PFSK-1 (cell line): Measurements from ENCODE around the gene PAQR5.

Experiments used
- POLR2AphosphoS5 ChIP-seq: IDR thresholded peaks from 2 replicates; pipeline ENCODE4 v1.6.1; 2012; ENCODE audit warnings: low read depth, mild to moderate bottlenecking, control low read depth, low read length, moderate library complexity
- TAF1 ChIP-seq: IDR thresholded peaks from 2 replicates; pipeline ENCODE4 v1.6.1; 2012; ENCODE audit warnings: low read length, control low read depth, borderline replicate concordance; ENCODE audit not compliant: insufficient read depth
- TF ChIP-seq, protein P1 (sequence below), 2 experiments: IDR thresholded peaks; 2 replicates each; pipeline versions ENCODE4 v1.6.1 to v1.8.0; 2011 to 2012; ENCODE audit warnings: low read depth in 2 of 2, low read length in 2 of 2, control low read depth in 1 of 2, inconsistent platforms in 1 of 2, mild to moderate bottlenecking in 1 of 2, moderate library complexity in 1 of 2; ENCODE audit not compliant: insufficient read depth in 1 of 2

DNA sequence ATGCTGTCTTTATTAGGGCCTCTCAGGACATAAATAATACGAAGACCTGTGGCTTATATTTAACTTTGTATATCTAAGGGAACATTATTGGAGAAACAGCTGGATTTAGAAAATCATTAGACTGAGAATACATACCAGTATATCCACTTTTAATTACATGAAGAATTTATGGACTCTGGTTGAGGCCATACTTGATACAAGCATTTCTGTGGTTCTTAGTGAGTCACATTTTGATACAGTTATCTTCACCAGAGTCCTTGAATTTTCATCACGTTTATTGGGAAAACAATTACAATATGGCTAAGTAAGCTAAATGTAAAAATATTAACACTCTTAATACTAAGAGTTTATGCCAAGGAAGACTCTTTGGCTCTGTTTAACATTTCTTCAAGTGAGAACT lies 125.3 kb downstream of the PAQR5 start:
- TF ChIP-seq POLR2AphosphoS5, result no peak
- no peak for TF ChIP-seq TAF1
- TF ChIP-seq, protein P1, sequence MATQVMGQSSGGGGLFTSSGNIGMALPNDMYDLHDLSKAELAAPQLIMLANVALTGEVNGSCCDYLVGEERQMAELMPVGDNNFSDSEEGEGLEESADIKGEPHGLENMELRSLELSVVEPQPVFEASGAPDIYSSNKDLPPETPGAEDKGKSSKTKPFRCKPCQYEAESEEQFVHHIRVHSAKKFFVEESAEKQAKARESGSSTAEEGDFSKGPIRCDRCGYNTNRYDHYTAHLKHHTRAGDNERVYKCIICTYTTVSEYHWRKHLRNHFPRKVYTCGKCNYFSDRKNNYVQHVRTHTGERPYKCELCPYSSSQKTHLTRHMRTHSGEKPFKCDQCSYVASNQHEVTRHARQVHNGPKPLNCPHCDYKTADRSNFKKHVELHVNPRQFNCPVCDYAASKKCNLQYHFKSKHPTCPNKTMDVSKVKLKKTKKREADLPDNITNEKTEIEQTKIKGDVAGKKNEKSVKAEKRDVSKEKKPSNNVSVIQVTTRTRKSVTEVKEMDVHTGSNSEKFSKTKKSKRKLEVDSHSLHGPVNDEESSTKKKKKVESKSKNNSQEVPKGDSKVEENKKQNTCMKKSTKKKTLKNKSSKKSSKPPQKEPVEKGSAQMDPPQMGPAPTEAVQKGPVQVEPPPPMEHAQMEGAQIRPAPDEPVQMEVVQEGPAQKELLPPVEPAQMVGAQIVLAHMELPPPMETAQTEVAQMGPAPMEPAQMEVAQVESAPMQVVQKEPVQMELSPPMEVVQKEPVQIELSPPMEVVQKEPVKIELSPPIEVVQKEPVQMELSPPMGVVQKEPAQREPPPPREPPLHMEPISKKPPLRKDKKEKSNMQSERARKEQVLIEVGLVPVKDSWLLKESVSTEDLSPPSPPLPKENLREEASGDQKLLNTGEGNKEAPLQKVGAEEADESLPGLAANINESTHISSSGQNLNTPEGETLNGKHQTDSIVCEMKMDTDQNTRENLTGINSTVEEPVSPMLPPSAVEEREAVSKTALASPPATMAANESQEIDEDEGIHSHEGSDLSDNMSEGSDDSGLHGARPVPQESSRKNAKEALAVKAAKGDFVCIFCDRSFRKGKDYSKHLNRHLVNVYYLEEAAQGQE (IDR thresholded peaks at IDR 0.05; ENCODE audit: insufficient read depth in 1 of 2, low read depth in 2 of 2, low read length in 2 of 2), result no peak
